ENCODE data around the gene CIB2. TPM values are rescaled to one million over a fixed set of nuclear protein-coding genes. Genes with fewer than 3 reads are reported as not detected.

CIB2 gene
- total RNA-seq: 10.1 and 17.9 TPM in 2 replicates

DNA sequence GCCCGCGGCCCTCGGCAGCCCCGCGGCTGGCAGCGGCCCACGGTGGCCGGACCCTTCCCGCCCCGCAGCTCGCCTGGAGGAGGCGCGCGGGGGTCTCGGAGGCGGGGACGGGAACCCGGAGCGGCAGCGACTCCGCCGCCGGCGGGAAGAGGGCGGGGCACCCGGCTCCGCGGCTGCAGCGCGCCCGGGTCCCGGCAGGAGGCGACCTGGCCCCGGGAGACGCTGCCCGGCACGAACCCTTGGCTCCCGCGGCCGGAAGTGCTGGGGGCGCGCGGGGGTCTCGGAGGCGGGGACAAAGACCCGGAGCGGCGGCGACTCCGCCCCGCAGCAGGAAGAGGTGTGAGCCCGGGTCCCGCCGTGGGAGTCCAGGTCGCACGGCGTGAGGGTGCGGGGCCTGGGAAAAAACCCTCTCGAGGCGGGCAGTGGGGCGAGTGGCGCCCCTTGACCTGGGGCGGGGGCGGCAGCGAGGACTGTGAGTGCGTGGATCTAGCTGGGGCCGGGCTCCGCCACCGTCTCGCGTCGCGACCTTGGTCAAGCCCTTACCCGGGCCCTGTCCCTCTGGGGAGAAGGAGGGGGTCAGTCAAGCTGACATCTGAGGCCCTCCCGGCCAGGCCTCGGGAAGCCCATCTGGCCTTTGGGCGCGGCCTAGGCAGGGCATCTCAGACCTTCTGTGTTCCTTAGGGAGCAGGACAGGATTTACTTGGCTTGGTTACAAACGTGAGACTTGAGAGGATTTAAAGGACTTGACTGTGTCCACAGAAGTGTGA, at the start of gene CIB2:
CIB2 (minus strand) TSS at position 151 of the 767 bp plus-strand sequence. CDS start 230 bp downstream, outside the sequence.
- H3K4me3 ChIP-seq (ENCODE audit: low read depth, low read length): peak within 1 kb of the TSS; percentile 66
- peak; percentile 50 for TF ChIP-seq CTCF (conservative IDR thresholded peaks at IDR 0.05; ENCODE audit: low read depth, low read length)
- no peak for DNase-seq (ENCODE audit: low read depth)

DNA sequence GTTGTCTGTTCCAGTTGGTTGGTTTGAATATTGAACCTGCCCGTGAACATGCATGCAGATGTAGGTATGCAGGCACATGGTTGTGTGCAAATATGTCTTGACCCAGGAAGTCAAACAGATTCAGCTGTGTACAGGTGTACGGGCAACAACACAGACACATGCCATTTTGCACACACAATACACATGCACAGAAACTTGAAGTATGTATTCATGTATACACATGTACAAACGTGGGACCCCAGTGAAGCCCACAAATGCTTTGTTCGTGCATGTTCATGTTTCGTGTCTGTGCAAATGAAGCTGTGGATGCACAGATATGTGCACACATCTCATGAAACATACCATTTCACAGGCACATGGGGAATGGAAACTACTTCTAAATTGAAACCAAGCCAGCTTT, 48.7 kb upstream of the CIB2 start:
- no peak for DNase-seq (ENCODE audit: low read depth)
- no peak overlapping the region for H3K4me3 ChIP-seq (ENCODE audit: low read depth, low read length)
- TF ChIP-seq CTCF (conservative IDR thresholded peaks at IDR 0.05; ENCODE audit: low read depth, low read length): no peak

GRCh38 chr15:78179286-78179840, 48.1 kb upstream of the CIB2 start:
- H3K4me3 ChIP-seq (ENCODE audit: low read depth, low read length): no peak overlapping the region
- no peak for DNase-seq (ENCODE audit: low read depth)
- no peak for TF ChIP-seq CTCF (conservative IDR thresholded peaks at IDR 0.05; ENCODE audit: low read depth, low read length)

DNA sequence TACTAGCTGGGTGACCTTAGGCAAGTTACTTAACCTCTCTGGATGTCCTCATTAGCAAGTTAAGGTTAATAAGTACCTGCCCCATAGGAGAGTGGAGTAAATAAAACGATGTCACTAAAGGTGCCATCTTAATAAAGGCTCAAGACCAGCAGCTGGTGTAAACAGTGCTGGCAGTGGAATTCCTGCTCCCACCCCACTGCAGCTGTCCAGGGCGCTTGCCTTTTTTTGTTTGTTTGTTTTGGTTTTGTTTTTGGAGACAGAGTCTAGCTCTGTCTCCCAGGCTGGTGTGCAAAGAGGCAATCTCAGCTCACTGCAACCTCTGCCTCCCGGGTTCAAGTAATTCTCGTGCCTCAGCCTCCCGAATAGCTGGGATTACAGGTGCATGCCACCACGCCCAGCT, 46.8 kb upstream of the CIB2 start:
- TF ChIP-seq CTCF (conservative IDR thresholded peaks at IDR 0.05; ENCODE audit: low read depth, low read length): no peak
- H3K4me3 ChIP-seq (ENCODE audit: low read depth, low read length): no peak overlapping the region
- no peak for DNase-seq (ENCODE audit: low read depth)

GRCh38 chr15:78177447-78177873, 46.2 kb upstream of the CIB2 start:
- peak; percentile 88 for TF ChIP-seq CTCF (conservative IDR thresholded peaks at IDR 0.05; ENCODE audit: low read depth, low read length)
- DNase-seq (ENCODE audit: low read depth): no peak
- H3K4me3 ChIP-seq (ENCODE audit: low read depth, low read length): no peak overlapping the region

DNA sequence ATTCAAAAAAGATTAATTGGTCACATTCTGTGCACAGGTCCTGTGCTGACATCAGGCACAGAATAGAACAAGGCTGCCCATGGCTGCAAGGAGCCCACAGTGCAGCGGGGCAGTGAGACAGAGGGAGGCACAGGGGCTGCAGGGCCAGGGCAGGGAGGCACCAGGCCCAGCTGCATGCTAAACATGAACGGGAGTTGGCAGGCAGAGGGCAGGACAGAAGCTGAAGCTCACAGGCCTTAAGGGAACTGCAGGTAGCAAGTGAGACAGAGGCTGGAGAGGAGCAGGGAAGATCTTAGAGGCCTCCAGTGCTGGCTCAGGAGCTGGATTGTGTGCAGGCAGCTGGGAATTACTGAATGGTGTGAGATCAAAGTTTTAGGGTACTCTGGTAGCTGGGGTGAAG, 44.1 kb upstream of the CIB2 start:
- no peak for DNase-seq (ENCODE audit: low read depth)
- H3K4me3 ChIP-seq (ENCODE audit: low read depth, low read length): no peak overlapping the region
- TF ChIP-seq CTCF (conservative IDR thresholded peaks at IDR 0.05; ENCODE audit: low read depth, low read length): no peak

GRCh38 chr15:78174401-78174800, 43.2 kb upstream of the CIB2 start:
- H3K4me3 ChIP-seq (ENCODE audit: low read depth, low read length): no peak overlapping the region
- no peak for DNase-seq (ENCODE audit: low read depth)
- TF ChIP-seq CTCF (conservative IDR thresholded peaks at IDR 0.05; ENCODE audit: low read depth, low read length): no peak

Measured in epithelial cell of proximal tubule (primary cell).